ENCODE results near the gene OLFM2. TPM values are rescaled to one million over a fixed set of nuclear protein-coding genes. Genes with fewer than 3 reads are reported as not detected.

Gene OLFM2
- total and polyA plus RNA-seq, 9 of the 15 experiments (the other 6 are each of a cell fraction or from before 2014, with no cell fraction given), result 0.10 to 0.33 (median 0.23) TPM; not detected in 4

- TF ChIP-seq RAD51 (IDR thresholded peaks at IDR 0.05; ENCODE audit: borderline replicate concordance, low read depth), result 0 out of 2 replicates have a peak, but pooled peaks have one; percentile 27
- TF ChIP-seq ZBTB2 (IDR thresholded peaks at IDR 0.05), result peak; percentile 51; the same call in 1 of the 2 replicates
- TF ChIP-seq ILK (tag; IDR thresholded peaks at IDR 0.05; ENCODE audit: borderline replicate concordance, low read depth), result no peak
- no peak for TF ChIP-seq POLR2AphosphoS2 (IDR thresholded peaks at IDR 0.05; ENCODE audit: low read length)
- TF ChIP-seq TAF1 (IDR thresholded peaks at IDR 0.05; ENCODE audit: control insufficient read depth, extremely low read depth, insufficient read depth, low read length, severe bottlenecking), result peak; percentile 24
- TF ChIP-seq NR2C1 (IDR thresholded peaks at IDR 0.05), result no peak
- no peak for TF ChIP-seq NR2C1 (tag; IDR thresholded peaks at IDR 0.05)
- TF ChIP-seq PCBP2 (IDR thresholded peaks at IDR 0.05; ENCODE audit: low read depth, low read length, poor library complexity, severe bottlenecking), result no peak
- no peak for TF ChIP-seq ATF2 (CRISPR knock-in tag; IDR thresholded peaks at IDR 0.05)
- TF ChIP-seq NFRKB (IDR thresholded peaks at IDR 0.05; ENCODE audit: low read depth), result no peak
- peak; percentile 52; the same call in 1 of the 2 replicates for TF ChIP-seq SMARCA4 (IDR thresholded peaks at IDR 0.05)
- TF ChIP-seq GMEB1 (CRISPR knock-in tag; IDR thresholded peaks at IDR 0.05), result peak; percentile 35; the same call in 1 of the 2 replicates
- TF ChIP-seq MBD2 (IDR thresholded peaks at IDR 0.05; ENCODE audit: borderline replicate concordance, low read depth), result no peak
- TF ChIP-seq ZNF644 (tag; IDR thresholded peaks at IDR 0.05; ENCODE audit: low read depth), result no peak
- TF ChIP-seq ARID4B (CRISPR knock-in tag; IDR thresholded peaks at IDR 0.05), result no peak; the same call in 1 of the 2 replicates
- TF ChIP-seq ZFP30 (CRISPR knock-in tag; IDR thresholded peaks at IDR 0.05; ENCODE audit: borderline replicate concordance), result no peak
- TF ChIP-seq SIN3B (IDR thresholded peaks at IDR 0.05; ENCODE audit: low read depth), result no peak
Observed at GRCh38 chr19:9914315-9915207, 21.8 kb downstream of the OLFM2 start (continued).
